Activated naive CD4-positive, alpha-beta T cell treated with anti-CD3 and anti-CD28 coated beads for 36 hours (primary cell): ENCODE results near the gene RGS3. TPM values are rescaled to one million over a fixed set of nuclear protein-coding genes. Genes with fewer than 3 reads are reported as not detected.
A peak's percentile ranks its signal among the peaks of the same experiment; 100 is the strongest.

Experiments
- CTCF ChIA-PET: fragments of 350-600 bp; sonication (Branson Sonifier 250); formaldehyde crosslinking; loops from one replicate; lab custom pipeline; 2021; ENCODE audit warnings: antibody characterized with exemption; lab: Charles Lee
- DNase-seq: peaks from one replicate; pipeline ENCODE4 v3.0.0-alpha.2; 2020
- H3K27ac Mint-ChIP-seq: one replicate; pipeline ENCODE4 v1.8.0; 2021; ENCODE audit warnings: mild to moderate bottlenecking, mixed read lengths
- H3K27me3 Mint-ChIP-seq: one replicate; pipeline ENCODE4 v1.8.0; 2021; ENCODE audit warnings: low read depth, mixed read lengths
- H3K36me3 Mint-ChIP-seq: one replicate; pipeline ENCODE4 v1.8.0; 2021; ENCODE audit warnings: low read depth, mixed read lengths
- H3K4me1 Mint-ChIP-seq: one replicate; pipeline ENCODE4 v1.8.0; 2021; ENCODE audit warnings: low read depth, mixed read lengths
- H3K4me3 Mint-ChIP-seq: one replicate; pipeline ENCODE4 v1.8.0; 2021; ENCODE audit warnings: mild to moderate bottlenecking, moderate library complexity, mixed read lengths
- H3K9me3 Mint-ChIP-seq: one replicate; pipeline ENCODE4 v1.8.0; 2021; ENCODE audit warnings: mixed read lengths
- intact Hi-C: fragments of 100-400 bp; cut with micrococcal nuclease; formaldehyde crosslinking; loops from one replicate; pipeline ENCODE4 v1.15.1; 2023
- total RNA-seq, 2 experiments: library from RNA; stranded (reverse); gene quantifications; one replicate each; pipeline ENCODE4 v1.2.3, GENCODE V29; 2021

The RGS3 gene
- total RNA-seq, 2 experiments from 2014 or later = 11.9 to 12.6 TPM

DNA sequence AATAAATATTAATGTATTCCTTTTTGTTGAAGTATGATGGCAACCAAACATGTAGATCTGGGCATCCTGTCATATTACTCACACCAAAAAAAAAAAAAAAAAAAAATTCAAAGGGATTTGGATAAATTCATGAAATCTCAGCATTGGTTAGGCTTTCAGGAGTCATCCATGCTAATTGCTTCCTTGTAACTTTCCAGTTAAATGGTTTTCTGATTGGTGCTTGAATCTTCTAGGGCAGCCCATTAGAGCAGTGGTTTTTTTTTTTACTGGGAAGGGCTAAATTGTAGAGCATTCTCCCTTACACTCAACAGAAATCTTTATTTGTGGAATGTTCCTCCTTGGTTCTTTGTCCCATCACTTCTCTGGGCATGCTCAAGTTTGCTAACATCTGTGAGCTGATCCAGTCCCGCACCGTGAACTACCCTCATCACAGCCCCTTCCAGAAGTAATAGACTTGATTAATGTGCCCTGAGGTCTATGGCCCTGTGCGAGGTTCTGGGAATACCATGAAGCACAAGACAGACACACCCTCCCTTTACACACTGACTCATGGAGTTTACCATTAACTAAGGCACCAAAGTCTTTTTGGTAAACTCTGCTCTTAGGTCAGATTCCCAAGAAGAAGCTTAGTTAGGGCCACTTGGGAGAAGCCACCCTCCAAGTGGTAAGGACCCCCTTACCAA, 56.0 kb downstream of the RGS3 start:
- H3K27ac Mint-ChIP-seq = peak overlapping the region; percentile 47
- no peaks in the 10 kb centered on the region for H3K36me3 Mint-ChIP-seq
- peak overlapping the region; percentile 19 for H3K4me3 Mint-ChIP-seq
- peaks cover 81% of the 10 kb centered on the region for H3K4me1 Mint-ChIP-seq
- intact Hi-C loops = loop anchor here (1.0 to 10.0 kb wide), 4 partner anchors 7 to 855 kb away; no protein-coding TSS in a partner anchor
- no peak for DNase-seq
- no peaks in the 10 kb centered on the region for H3K27me3 Mint-ChIP-seq
- CTCF ChIA-PET = interaction anchor here (0.7 to 1.6 kb wide), 2 partner anchors 7 to 137 kb away, joined by 3 read pairs; no protein-coding TSS in a partner anchor
- H3K9me3 Mint-ChIP-seq = no peaks in the 10 kb centered on the region

GRCh38 chr9:113520109-113520642, 56.6 kb downstream of the RGS3 start:
- H3K4me1 Mint-ChIP-seq = peaks cover 81% of the 10 kb centered on the region
- intact Hi-C loops = loop anchor here (1.0 kb wide), 2 partner anchors 8 to 103 kb away; no protein-coding TSS in a partner anchor
- no peak overlapping the region for H3K4me3 Mint-ChIP-seq
- CTCF ChIA-PET = interaction anchor here (0.7 kb wide), 1 partner anchor 136 kb away, joined by 3 read pairs; no protein-coding TSS in a partner anchor
- no peaks in the 10 kb centered on the region for H3K9me3 Mint-ChIP-seq
- DNase-seq = peak; percentile 80
- no peaks in the 10 kb centered on the region for H3K36me3 Mint-ChIP-seq
- no peaks in the 10 kb centered on the region for H3K27me3 Mint-ChIP-seq
- H3K27ac Mint-ChIP-seq = no peak overlapping the region

DNA sequence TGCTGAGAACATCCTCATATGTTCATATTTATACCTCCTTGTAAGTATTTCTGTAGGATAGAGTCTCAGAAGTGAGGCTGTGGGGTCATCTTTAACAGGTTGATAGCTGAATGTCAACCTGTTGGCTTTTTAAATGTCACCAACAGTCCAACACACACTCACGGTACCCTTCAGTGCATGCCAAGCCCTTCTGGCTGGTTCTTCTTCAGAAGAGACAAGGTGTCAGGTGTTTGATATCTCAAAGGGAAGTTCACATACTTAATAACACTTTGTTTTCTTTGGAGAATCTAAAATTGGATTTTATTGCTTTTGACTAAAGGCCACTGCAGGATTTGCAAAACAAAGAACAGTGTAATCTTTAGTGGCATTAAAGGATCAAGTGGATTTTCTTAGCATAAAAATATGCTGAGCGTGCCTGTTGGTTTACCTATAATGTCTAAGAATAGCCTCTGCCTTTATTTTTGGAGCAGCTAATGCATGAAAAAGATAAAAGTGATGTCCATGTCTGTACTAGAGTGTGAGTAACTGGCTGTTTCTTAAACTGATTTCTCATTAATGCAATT, 58.2 kb downstream of the RGS3 start:
- Mint-ChIP-seq H3K27me3 (no peaks in the 10 kb centered on the region), H3K36me3 (no peaks in the 10 kb centered on the region), H3K27ac (no peak overlapping the region), H3K9me3 (no peaks in the 10 kb centered on the region), H3K4me1 (peaks cover 74% of the 10 kb centered on the region), H3K4me3 (no peak overlapping the region)
- no peak for DNase-seq
- intact Hi-C loops = no loop called here
- CTCF ChIA-PET = interaction anchor here (0.7 to 1.5 kb wide), 4 partner anchors 32 to 133 kb away, joined by 3 to 5 read pairs (median 4); no protein-coding TSS in a partner anchor

GRCh38 chr9:113522419-113522818, 58.9 kb downstream of the RGS3 start:
- no peaks in the 10 kb centered on the region for H3K9me3 Mint-ChIP-seq
- peaks cover 67% of the 10 kb centered on the region for H3K4me1 Mint-ChIP-seq
- peaks cover 2% of the 10 kb centered on the region for H3K36me3 Mint-ChIP-seq
- no peak overlapping the region for H3K4me3 Mint-ChIP-seq
- intact Hi-C loops = no loop called here
- no peak overlapping the region for H3K27ac Mint-ChIP-seq
- CTCF ChIA-PET = interaction anchor here (0.7 to 1.7 kb wide), 5 partner anchors 33 to 133 kb away, joined by 3 to 5 read pairs (median 5); no protein-coding TSS in a partner anchor
- no peaks in the 10 kb centered on the region for H3K27me3 Mint-ChIP-seq
- DNase-seq = no peak

GRCh38 chr9:113522858-113523257, 59.3 kb downstream of the RGS3 start:
- no peaks in the 10 kb centered on the region for H3K27me3 Mint-ChIP-seq
- DNase-seq = no peak
- no peak overlapping the region for H3K27ac Mint-ChIP-seq
- H3K9me3 Mint-ChIP-seq = no peaks in the 10 kb centered on the region
- no peak overlapping the region for H3K4me3 Mint-ChIP-seq
- intact Hi-C loops = loop anchor here (1.0 kb wide), 2 partner anchors 25 to 56 kb away; no protein-coding TSS in a partner anchor
- CTCF ChIA-PET = interaction anchor here (1.1 to 1.7 kb wide), 4 partner anchors 59 to 132 kb away, joined by 3 to 5 read pairs (median 4); partner anchors contain the start of gene ALAD
- H3K4me1 Mint-ChIP-seq = peaks cover 63% of the 10 kb centered on the region
- H3K36me3 Mint-ChIP-seq = peaks cover 2% of the 10 kb centered on the region

DNA sequence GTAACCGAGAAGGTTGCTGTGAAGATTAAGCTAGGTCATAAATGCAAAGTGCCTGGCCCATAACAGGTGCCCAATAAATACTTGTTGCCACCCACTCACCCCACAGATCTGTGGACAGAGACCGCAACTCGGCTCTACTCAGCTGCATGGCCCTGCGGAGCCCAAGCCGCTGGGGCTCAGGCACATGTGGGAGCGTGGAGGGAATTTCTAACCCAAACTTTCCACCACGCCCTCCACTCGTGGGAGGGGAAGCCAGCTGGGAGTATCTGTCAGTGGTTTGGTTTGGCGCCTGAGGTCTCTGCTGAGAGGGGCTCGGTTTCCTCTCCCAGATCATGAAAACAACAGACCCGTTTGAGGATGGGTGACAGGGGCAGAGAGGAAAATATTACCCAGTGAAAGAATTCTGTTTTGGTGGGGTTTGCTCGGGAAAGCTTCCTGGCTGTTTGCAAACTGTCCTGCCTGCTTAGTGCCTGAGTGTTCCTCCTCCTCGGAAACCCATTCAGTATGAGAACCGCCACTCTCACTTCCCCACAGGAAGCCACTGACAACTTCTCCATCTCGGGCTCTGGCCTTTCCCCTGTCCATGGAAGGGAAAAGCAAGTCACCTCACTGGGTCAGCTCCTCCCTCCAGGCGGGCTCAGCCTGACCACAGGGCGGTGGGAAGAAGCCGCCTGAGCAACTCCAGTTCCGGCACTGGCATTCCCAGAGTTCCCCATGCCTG, 60.1 kb downstream of the RGS3 start:
- peaks cover 2% of the 10 kb centered on the region for H3K36me3 Mint-ChIP-seq
- H3K27ac Mint-ChIP-seq = peak overlapping the region; percentile 13

GRCh38 chr9:113524468-113524867, 60.9 kb downstream of the RGS3 start:
- Mint-ChIP-seq H3K27me3 (no peaks in the 10 kb centered on the region), H3K4me3 (no peak overlapping the region), H3K9me3 (no peaks in the 10 kb centered on the region), H3K27ac (no peak overlapping the region), H3K36me3 (peaks cover 2% of the 10 kb centered on the region), H3K4me1 (peaks cover 47% of the 10 kb centered on the region)
- intact Hi-C loops = no loop called here
- no peak for DNase-seq
- CTCF ChIA-PET = interaction anchor here (1.0 to 1.2 kb wide), 2 partner anchors 14 to 54 kb away, joined by 3 to 4 read pairs; no protein-coding TSS in a partner anchor

More for the DNA sequence above, 60.1 kb downstream of the RGS3 start:
- intact Hi-C loops = loop anchor here (1.0 kb wide), 2 partner anchors 25 to 56 kb away; no protein-coding TSS in a partner anchor
- CTCF ChIA-PET = interaction anchor here (0.6 to 1.7 kb wide), 4 partner anchors 58 to 143 kb away, joined by 3 to 5 read pairs (median 3); partner anchors contain the start of gene ALAD
- peak; percentile 55 for DNase-seq
- Mint-ChIP-seq H3K4me3 (peak overlapping the region; percentile 10), H3K4me1 (peaks cover 56% of the 10 kb centered on the region), H3K27me3 (no peaks in the 10 kb centered on the region), H3K9me3 (no peaks in the 10 kb centered on the region)

- DNase-seq = no peak
- H3K9me3 Mint-ChIP-seq = no peaks in the 10 kb centered on the region
- CTCF ChIA-PET = interaction anchor here (1.0 to 1.2 kb wide), 2 partner anchors 14 to 53 kb away, joined by 3 to 4 read pairs; no protein-coding TSS in a partner anchor
- H3K36me3 Mint-ChIP-seq = peaks cover 2% of the 10 kb centered on the region
- peaks cover 39% of the 10 kb centered on the region for H3K4me1 Mint-ChIP-seq
- H3K4me3 Mint-ChIP-seq = no peak overlapping the region
- intact Hi-C loops = no loop called here
- H3K27me3 Mint-ChIP-seq = no peaks in the 10 kb centered on the region
- H3K27ac Mint-ChIP-seq = no peak overlapping the region
These were observed 61.7 kb downstream of the RGS3 start for GRCh38 chr9:113525205-113525604.

DNA sequence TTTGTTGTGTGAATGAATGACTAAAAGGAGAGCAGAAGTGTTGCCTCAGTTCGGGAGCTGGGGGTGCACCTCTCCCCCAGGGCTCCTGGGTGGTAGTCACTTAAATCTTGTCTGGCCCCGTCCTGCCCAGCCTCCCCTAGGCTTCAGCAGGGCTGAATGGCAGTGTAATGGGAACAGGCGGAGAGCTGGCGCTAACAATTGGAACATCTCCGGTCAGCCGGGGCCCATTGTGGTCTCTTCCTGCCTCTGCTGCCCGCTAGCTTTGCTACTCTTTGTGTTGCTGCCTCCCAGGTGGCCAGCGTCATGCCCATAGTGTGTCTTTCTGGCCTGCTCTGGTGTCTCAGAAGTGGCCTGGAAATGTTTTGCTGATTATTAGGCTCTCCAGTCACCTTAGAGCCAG, 62.3 kb downstream of the RGS3 start:
- Mint-ChIP-seq H3K4me3 (no peak overlapping the region), H3K9me3 (no peaks in the 10 kb centered on the region)

DNA sequence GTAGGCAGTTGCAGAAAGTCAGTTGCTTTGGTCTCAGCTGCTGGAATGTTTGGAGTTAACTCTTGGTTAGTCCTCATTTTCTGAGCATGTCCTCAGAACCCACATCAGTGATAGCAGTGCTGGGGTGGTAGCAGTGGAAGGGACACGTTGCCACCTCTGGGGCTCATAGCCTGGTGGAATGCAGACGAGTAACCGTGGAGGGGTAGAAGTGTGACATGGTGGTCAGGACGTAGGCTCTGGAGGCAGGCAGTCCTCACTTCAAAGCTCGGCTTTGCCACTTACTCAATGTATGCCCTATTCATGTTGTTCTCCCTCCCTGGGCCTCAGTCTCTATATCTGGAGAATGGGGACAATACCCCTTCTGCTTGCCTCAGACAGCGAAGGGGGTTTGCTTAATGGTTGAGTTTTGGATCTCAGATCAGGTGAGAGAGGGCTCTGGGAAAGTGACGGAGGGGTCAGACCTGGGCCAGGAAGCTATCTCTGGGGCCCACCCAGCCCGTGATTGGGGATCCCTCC, 62.8 kb downstream of the RGS3 start:
- CTCF ChIA-PET = interaction anchor here (1.4 kb wide), 1 partner anchor 7 kb away, joined by 3 read pairs; no protein-coding TSS in a partner anchor
- H3K36me3 Mint-ChIP-seq = peaks cover 2% of the 10 kb centered on the region
- intact Hi-C loops = no loop called here
- H3K4me1 Mint-ChIP-seq = peaks cover 32% of the 10 kb centered on the region
- H3K27me3 Mint-ChIP-seq = no peaks in the 10 kb centered on the region
- DNase-seq = no peak
- H3K9me3 Mint-ChIP-seq = no peaks in the 10 kb centered on the region
- no peak overlapping the region for H3K4me3 Mint-ChIP-seq
- H3K27ac Mint-ChIP-seq = no peak overlapping the region

More for the DNA sequence above, 62.3 kb downstream of the RGS3 start:
- H3K36me3 Mint-ChIP-seq = peaks cover 2% of the 10 kb centered on the region
- no peak for DNase-seq
- intact Hi-C loops = no loop called here
- no peak overlapping the region for H3K27ac Mint-ChIP-seq
- peaks cover 34% of the 10 kb centered on the region for H3K4me1 Mint-ChIP-seq
- H3K27me3 Mint-ChIP-seq = no peaks in the 10 kb centered on the region
- CTCF ChIA-PET = no interaction called here

DNA sequence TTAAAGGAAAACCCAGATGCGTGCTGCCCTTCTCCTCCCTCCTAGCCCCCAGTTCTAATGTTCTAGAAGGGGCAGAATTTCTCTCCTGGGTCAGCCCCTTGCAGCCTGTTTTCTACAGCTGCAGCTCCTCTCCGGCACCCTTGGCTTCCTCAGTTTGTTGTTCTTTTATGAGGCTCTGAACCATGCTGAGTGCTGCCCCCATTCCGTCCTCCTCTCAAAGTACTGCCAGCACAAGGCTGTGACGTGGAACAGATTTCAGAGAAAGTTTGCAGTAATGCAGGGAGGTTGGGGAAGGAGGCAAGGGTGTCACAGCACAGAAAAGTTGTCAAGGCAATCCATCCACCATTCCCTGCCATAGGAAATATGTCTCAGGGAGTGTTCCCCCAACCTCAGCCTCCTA, 63.3 kb downstream of the RGS3 start:
- CTCF ChIA-PET = interaction anchor here (1.4 kb wide), 1 partner anchor 8 kb away, joined by 3 read pairs; no protein-coding TSS in a partner anchor

More for the DNA sequence above, 63.3 kb downstream of the RGS3 start:
- H3K27me3 Mint-ChIP-seq = no peaks in the 10 kb centered on the region
- no peak for DNase-seq
- H3K27ac Mint-ChIP-seq = no peak overlapping the region
- H3K9me3 Mint-ChIP-seq = no peaks in the 10 kb centered on the region
- no peak overlapping the region for H3K4me3 Mint-ChIP-seq
- peaks cover 2% of the 10 kb centered on the region for H3K36me3 Mint-ChIP-seq
- intact Hi-C loops = no loop called here
- peaks cover 28% of the 10 kb centered on the region for H3K4me1 Mint-ChIP-seq
